AG09309 (cell line): ENCODE measurements around the gene WBP1.

Source experiments
- DNase-seq: peaks from one replicate; pipeline ENCODE4 v3.0.0-alpha.2; 2010; ENCODE audit warnings: low read depth
- H3K4me3 ChIP-seq: 2 replicates; pipeline ENCODE4 v1.5.1; 2011; ENCODE audit warnings: mild to moderate bottlenecking, low read depth, low read length, moderate library complexity; ENCODE audit not compliant: control insufficient read depth
- CTCF ChIP-seq: IDR thresholded peaks from 2 replicates; pipeline ENCODE4 v1.5.1; 2011; ENCODE audit warnings: mild to moderate bottlenecking, low read depth, low read length, inconsistent platforms; ENCODE audit not compliant: insufficient read depth, control insufficient read depth; ENCODE audit errors: missing control alignments

WBP1 gene

GRCh38 chr2:74507926-74508520, 49.8 kb downstream of the WBP1 start:
- no peak for TF ChIP-seq CTCF
- no peak for DNase-seq
- peak overlapping the region; percentile 84 for H3K4me3 ChIP-seq

GRCh38 chr2:74510272-74510671, 52.0 kb downstream of the WBP1 start:
- DNase-seq = no peak
- no peak for TF ChIP-seq CTCF
- H3K4me3 ChIP-seq = no peak overlapping the region
